Upper lobe of left lung (tissue), 6 donors: ENCODE measurements around the gene SOX5. TPM values are rescaled to one million over a fixed set of nuclear protein-coding genes. Genes with fewer than 3 reads are reported as not detected.

Source experiments
- ATAC-seq, 2 donors: fragments of 200-7000 bp; cut with Tn5 transposase; one replicate each; pipeline ENCODE4 v1.9.1; 2022; ENCODE audit warnings: mild to moderate bottlenecking in 2 of 2, moderate library complexity in 2 of 2; ENCODE audit not compliant: low FRiP score in 2 of 2
- DNase-seq, 2 donors: peaks; one replicate each; pipeline ENCODE4 v3.0.0-alpha.2; 2019 to 2020
- H3K27ac ChIP-seq, 4 donors: fragments of 200-600 bp; sonication (generic); one replicate each; pipeline ENCODE4 v1.5.1; 2016 to 2019
- H3K27me3 ChIP-seq, 4 donors: fragments of 200-600 bp; sonication (generic); one replicate each; pipeline ENCODE4 v1.5.1; 2017 to 2019
- H3K36me3 ChIP-seq, 4 donors: fragments of 200-600 bp; sonication (generic); one replicate each; pipeline ENCODE4 v1.5.1; 2016 to 2019
- H3K4me1 ChIP-seq, 4 donors: fragments of 200-600 bp; sonication (generic); one replicate each; pipeline ENCODE4 v1.5.1; 2018 to 2019
- H3K4me3 ChIP-seq, 4 donors: fragments of 200-600 bp; sonication (generic); one replicate each; pipeline ENCODE4 v1.5.1; 2017 to 2019; ENCODE audit warnings: mild to moderate bottlenecking in 2 of 4, moderate library complexity in 1 of 4
- H3K9me3 ChIP-seq, 4 donors: fragments of 200-600 bp; sonication (generic); one replicate each; pipeline ENCODE4 v1.5.1; 2018 to 2019
- CTCF ChIP-seq, 6 experiments: fragments of 450-650 bp in 4 of 6; fragments of 200-600 bp in 2 of 6; sonication (generic) in 2 of 6; IDR thresholded peaks; one replicate each; pipeline ENCODE4 v1.5.1; 2016 to 2019; ENCODE audit warnings: antibody characterized with exemption in 6 of 6
- EP300 ChIP-seq, 4 donors: sonication (generic); formaldehyde crosslinking; IDR thresholded peaks; one replicate each; pipeline ENCODE4 v1.5.1; 2017; ENCODE audit warnings: antibody characterized with exemption in 4 of 4, control low read depth in 2 of 4
- POLR2A ChIP-seq, 4 donors: fragments of 450-650 bp; IDR thresholded peaks; one replicate each; pipeline ENCODE4 v1.5.1; 2016 to 2017; ENCODE audit warnings: antibody characterized with exemption in 4 of 4, mild to moderate bottlenecking in 2 of 4
- POLR2AphosphoS5 ChIP-seq, 2 donors: sonication (generic); formaldehyde crosslinking; IDR thresholded peaks; one replicate each; pipeline ENCODE4 v1.5.1; 2017; ENCODE audit warnings: antibody characterized with exemption in 2 of 2
- WGBS, 2 donors: methylation state at CpG; one replicate each; pipeline ENCODE4 v1.1.5; 2017 to 2018; 5-methylcytosine and 5-hydroxymethylcytosine counted together
- total RNA-seq, 6 donors: library from RNA; depleted of rRNA in 4 of 6; stranded (reverse); fragments of >200 nt in 4 of 6; gene quantifications; one replicate each; pipeline versions ENCODE4 v1.1.0 to v1.2.1, GENCODE V29; 2016 to 2021
- donor health status: DM: no; HTN: no; CAD: no; lungs with moderate emphysema.
- donor health status: DM: no; HTN: yes; CAD: no; lungs with severe emphysema.

The SOX5 gene
- total RNA-seq, 6 donors from 2014 or later, result 9.6 to 31.4 (median 14.5) TPM

- WGBS, 2 donors, result 73 to 86% methylated on average over 6 of the region's 6 CpGs
Measured at GRCh38 chr12:23669691-23670090, 279.8 kb downstream of the SOX5 start.

GRCh38 chr12:23666866-23667265 lies 282.6 kb downstream of the SOX5 start:
- DNase-seq (no peak), ATAC-seq (no peak)
- no peak overlapping the region for H3K27ac ChIP-seq
- H3K27me3 ChIP-seq, result no peaks in the 10 kb centered on the region
- H3K36me3 ChIP-seq, result no peaks in the 10 kb centered on the region
- no peaks in the 10 kb centered on the region for H3K4me1 ChIP-seq
- TF ChIP-seq POLR2AphosphoS5 (IDR thresholded peaks at IDR 0.05) (no peak), CTCF (IDR thresholded peaks at IDR 0.05) (no peak)
- WGBS, 2 donors, result 63 to 69% methylated on average over 5 of the region's 5 CpGs
- H3K4me3 ChIP-seq, result no peak overlapping the region
- H3K9me3 ChIP-seq, result no peaks in the 10 kb centered on the region

More at GRCh38 chr12:23669691-23670090, 279.8 kb downstream of the SOX5 start:
- no peaks in the 10 kb centered on the region for H3K27me3 ChIP-seq
- H3K9me3 ChIP-seq, result no peaks in the 10 kb centered on the region
- no peak for DNase-seq
- no peak overlapping the region for H3K4me3 ChIP-seq
- no peak overlapping the region for H3K27ac ChIP-seq
- TF ChIP-seq CTCF (IDR thresholded peaks at IDR 0.05) (no peak), POLR2AphosphoS5 (IDR thresholded peaks at IDR 0.05) (no peak), POLR2A (IDR thresholded peaks at IDR 0.05) (no peak), EP300 (IDR thresholded peaks at IDR 0.05) (no peak)
- no peak for ATAC-seq
- H3K4me1 ChIP-seq, result no peaks in the 10 kb centered on the region
- no peaks in the 10 kb centered on the region for H3K36me3 ChIP-seq

- TF ChIP-seq POLR2AphosphoS5 (IDR thresholded peaks at IDR 0.05) (no peak), POLR2A (IDR thresholded peaks at IDR 0.05) (no peak), CTCF (IDR thresholded peaks at IDR 0.05) (no peak), EP300 (IDR thresholded peaks at IDR 0.05) (no peak)
- Histone ChIP-seq H3K27ac (no peak overlapping the region), H3K9me3 (no peaks in the 10 kb centered on the region), H3K4me3 (no peak overlapping the region), H3K4me1 (no peaks in the 10 kb centered on the region), H3K27me3 (no peaks in the 10 kb centered on the region), H3K36me3 (no peaks in the 10 kb centered on the region)
- ATAC-seq (no peak), DNase-seq (no peak)
- WGBS, 2 donors, result 55 to 63% methylated on average over 3 of the region's 3 CpGs
Measured at GRCh38 chr12:23662966-23663365, 286.5 kb downstream of the SOX5 start.

- 91 to 95% methylated on average over 6 of the region's 6 CpGs for WGBS, 2 donors
- DNase-seq (no peak), ATAC-seq (no peak)
- Histone ChIP-seq H3K36me3 (no peaks in the 10 kb centered on the region), H3K4me1 (no peaks in the 10 kb centered on the region), H3K9me3 (no peaks in the 10 kb centered on the region), H3K27ac (no peak overlapping the region), H3K27me3 (no peaks in the 10 kb centered on the region), H3K4me3 (no peak overlapping the region)
- TF ChIP-seq POLR2A (IDR thresholded peaks at IDR 0.05) (no peak), EP300 (IDR thresholded peaks at IDR 0.05) (no peak), POLR2AphosphoS5 (IDR thresholded peaks at IDR 0.05) (no peak), CTCF (IDR thresholded peaks at IDR 0.05) (no peak)
Measured at GRCh38 chr12:23659131-23659530, 290.3 kb downstream of the SOX5 start.

- WGBS, 2 donors, result 79 to 83% methylated on average over 1 of the region's 1 CpG
- no peaks in the 10 kb centered on the region for H3K36me3 ChIP-seq
- no peak overlapping the region for H3K4me3 ChIP-seq
- no peaks in the 10 kb centered on the region for H3K9me3 ChIP-seq
- TF ChIP-seq CTCF (IDR thresholded peaks at IDR 0.05), result no peak
- TF ChIP-seq EP300 (IDR thresholded peaks at IDR 0.05), result no peak
- TF ChIP-seq POLR2A (IDR thresholded peaks at IDR 0.05), result no peak
- TF ChIP-seq POLR2AphosphoS5 (IDR thresholded peaks at IDR 0.05), result no peak
- no peaks in the 10 kb centered on the region for H3K27me3 ChIP-seq
- no peaks in the 10 kb centered on the region for H3K4me1 ChIP-seq
- DNase-seq, result no peak
- ATAC-seq, result no peak
- no peak overlapping the region for H3K27ac ChIP-seq
Measured at GRCh38 chr12:23657598-23657997, 291.9 kb downstream of the SOX5 start.
